Stimulated activated CD8-positive, alpha-beta memory T cell treated with anti-CD3 and anti-CD28 coated beads, Interleukin-7, amount 100 ng/mL, for 48 hours (primary cell): Measurements from ENCODE around the gene RASL12.
"Not testable (repeated sequence)": the region's sequence is repeated elsewhere in the genome, so short reads cannot be mapped to it uniquely, and the experiment has no call there.

ENCODE experiments used
- DNase-seq, 2 donors: peaks; one replicate each; pipeline ENCODE4 v3.0.0-alpha.2; 2020; ENCODE audit warnings: low read depth in 1 of 2; ENCODE audit errors: extremely low read depth in 1 of 2

RASL12 gene

GRCh38 chr15:65076486-65077290 lies 8.9 kb upstream of the RASL12 start, which contains the start of gene KBTBD13:
Gene KBTBD13 (plus strand): TSS chr15:65076746. CDS start chr15:65076816, 70 bp downstream.
- DNase-seq = no peak

DNA sequence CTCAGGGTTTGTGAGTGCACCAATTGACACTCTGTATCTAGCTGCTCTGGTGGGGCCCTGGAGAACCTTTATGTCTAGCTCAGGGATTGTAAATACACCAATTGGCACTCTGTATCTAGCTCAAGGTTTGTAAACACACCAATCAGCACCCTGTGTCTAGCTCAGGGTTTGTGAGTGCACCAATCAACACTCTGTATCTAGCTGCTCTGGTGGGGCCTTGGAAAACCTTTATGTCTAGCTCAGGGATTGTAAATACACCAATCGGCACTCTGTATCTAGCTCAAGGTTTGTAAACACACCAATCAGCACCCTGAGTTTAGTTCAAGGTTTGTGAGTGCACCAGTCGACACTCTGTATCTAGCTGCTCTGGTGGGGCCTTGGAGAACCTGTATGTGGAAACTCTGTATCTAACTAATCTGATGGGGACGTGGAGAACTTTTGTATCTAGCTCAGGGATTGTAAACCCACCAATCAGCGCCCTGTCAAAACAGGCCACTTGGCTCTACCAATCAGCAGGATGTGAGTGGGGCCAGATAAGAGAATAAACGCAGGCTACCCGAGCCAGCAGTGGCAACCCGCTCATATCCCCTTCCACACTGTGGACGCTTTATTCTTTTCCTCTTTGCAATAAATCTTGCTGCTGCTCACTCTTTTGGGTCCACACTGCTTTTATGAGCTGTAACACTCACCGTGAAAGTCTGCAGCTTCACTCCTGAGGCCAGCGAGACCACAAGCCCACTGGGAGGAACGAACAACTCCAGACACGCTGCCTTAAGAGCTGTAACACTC lies 8.0 kb upstream of the RASL12 start:
- not testable (repeated sequence) for DNase-seq

DNA sequence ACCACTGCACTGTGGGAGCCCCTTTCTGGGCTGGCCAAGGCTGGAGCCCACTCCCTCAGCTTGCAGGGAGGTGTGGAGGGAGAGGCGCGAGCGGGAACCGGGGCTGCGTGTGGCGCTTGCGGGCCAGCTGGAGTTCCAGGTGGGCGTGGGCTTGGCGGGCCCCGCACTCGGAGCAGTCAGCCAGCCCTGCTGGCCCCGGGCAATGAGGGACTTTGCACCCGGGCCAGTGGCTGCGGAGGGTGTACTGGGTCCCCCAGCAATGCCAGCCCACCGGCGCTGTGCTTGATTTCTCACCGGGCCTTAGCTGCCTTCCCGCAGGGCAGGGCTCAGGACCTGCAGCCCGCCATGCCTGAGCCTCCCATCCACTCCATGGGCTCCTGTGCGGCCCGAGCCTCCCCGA lies 7.2 kb upstream of the RASL12 start:
- not testable (repeated sequence) for DNase-seq

DNA sequence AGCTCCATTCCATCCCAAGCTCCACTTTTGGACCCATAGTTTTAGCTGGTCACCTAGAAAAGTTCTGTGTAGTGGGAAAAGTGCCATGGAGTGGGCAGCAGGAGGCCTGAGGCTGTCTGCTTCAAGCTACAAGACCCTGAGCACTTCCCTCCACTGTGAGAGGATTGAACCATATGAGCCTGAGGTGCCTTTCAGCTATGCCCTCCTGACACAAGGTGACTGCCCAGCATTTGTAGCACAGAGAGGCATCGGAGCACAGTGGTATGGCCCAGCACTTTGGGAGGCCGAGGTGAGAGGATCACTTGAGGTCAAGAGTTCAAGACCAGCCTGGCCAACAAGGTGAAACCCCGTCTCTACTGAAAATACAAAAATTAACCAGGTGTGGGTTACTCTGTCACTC lies 4.8 kb upstream of the RASL12 start:
- no peak for DNase-seq

DNA sequence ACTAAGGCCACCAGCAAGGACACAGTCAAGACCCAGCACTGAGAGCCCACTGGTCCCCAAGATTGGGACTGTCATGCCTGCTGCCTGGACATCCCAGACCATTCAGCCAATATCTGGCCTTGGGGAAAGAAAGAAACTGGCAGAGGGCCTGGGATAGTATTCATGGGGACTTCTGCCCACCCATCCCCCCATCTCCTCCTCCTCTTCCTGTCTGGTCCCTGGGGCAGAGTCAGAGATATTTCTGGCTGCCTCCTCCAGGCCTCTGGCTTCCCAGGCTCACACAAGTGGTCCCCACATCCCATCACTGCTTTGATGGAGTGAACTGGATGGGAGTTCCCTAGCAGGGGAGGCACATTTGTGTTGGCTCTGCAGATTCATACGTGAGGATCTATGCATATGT lies 4.2 kb upstream of the RASL12 start:
- no peak for DNase-seq

DNA sequence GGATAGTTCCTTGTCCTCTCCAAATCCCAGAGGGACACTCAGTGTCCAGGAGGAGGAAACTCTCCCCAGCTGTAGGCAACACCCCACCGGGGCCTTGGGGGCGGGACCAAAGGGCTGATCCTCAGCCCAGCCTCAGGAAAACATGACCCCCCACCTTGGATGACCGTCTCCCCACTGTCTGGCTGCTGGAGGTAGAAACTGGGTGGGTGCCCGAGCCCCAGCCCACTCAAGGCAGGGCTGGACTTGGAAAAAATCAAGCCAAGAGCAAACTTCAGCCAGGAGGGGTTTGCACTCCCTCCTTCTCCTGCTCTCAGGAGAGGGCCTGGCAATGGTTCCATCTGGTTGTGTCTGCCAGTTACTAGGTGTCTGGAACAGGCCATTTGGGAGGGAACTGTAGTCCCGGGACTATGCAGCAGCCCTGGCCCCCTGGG lies 3.6 kb upstream of the RASL12 start:
- DNase-seq = no peak

- no peak for DNase-seq
These were observed 2.2 kb upstream of the RASL12 start for GRCh38 chr15:65069779-65070546.

DNA sequence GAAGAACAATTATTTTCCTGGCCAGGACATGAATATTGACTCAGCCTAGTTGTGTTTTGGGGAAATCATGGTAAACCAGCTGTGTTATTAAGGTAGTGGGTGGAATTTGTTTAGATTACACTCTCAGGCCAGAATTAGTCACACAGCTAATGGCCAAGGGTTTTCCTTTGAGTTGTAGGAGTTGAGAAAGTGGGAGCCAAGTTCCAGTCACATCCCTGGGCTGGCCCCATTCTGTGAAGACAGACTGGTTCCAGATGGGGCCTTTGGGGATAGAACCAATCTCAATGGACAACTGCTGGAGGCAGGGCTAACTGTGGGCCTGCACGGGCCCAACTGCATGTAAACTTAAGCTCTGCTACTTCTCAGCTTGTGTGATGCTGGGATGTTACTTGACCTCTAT lies 1.4 kb upstream of the RASL12 start:
- no peak for DNase-seq

DNA sequence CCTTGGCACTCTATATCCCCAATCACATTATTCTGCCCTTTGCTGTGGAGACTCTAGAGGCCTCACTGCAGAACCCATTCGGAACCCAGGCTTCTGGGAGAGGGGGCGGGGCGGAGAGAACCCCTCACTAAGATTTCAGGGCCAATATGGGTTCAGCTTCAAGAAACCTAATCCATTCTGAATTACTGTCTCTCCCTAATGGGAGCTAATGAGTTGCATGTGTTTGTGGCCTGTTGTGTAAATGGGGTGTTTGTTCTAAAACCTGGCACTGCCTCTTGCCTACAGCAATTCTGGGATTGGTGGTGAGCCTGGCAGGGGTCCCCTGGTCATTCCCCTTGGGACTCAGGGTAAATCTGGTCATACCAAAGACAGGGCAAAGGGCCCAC lies 605 bp upstream of the RASL12 start:
- DNase-seq = no peak

DNA sequence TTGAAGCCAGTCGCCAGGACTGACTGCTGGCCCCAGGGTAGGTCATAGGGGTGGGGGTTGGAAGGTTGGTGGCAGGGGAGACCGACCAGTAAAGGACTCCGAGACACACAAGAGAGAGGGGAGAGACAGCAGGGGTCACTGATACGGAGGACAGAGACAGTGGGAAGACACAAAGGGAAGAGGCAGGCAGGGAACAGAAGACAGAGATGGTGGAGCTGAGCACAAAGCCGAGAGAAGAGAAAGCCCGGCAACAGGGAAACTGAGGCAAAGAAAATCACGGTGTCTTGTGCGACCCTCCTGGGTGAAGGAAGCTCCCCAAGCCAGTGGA lies 510 bp downstream of the RASL12 start:
- no peak for DNase-seq

GRCh38 chr15:65066635-65067316 lies 1.0 kb downstream of the RASL12 start:
- no peak for DNase-seq

GRCh38 chr15:65066001-65066634 lies 1.7 kb downstream of the RASL12 start:
- DNase-seq = no peak

DNA sequence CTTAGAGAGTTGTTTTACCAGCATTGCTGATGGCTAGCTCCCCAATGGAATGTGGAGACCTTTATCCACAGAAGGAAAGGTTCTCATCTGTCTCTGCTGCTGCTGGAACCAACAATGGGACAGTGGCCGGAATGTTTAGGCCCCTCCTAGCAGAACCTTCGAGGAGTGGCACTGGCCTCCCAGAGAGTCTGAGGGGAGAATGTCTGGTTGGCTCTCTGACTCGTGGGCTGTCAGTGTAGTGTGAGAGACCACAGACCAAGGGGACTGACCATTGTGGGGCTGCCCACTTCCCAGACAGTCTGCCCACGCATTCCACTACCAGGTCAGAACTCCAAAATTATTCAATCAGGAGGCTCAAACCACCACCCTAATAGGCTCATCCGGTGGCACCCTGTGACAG lies 5.1 kb downstream of the RASL12 start:
- DNase-seq = no peak

DNA sequence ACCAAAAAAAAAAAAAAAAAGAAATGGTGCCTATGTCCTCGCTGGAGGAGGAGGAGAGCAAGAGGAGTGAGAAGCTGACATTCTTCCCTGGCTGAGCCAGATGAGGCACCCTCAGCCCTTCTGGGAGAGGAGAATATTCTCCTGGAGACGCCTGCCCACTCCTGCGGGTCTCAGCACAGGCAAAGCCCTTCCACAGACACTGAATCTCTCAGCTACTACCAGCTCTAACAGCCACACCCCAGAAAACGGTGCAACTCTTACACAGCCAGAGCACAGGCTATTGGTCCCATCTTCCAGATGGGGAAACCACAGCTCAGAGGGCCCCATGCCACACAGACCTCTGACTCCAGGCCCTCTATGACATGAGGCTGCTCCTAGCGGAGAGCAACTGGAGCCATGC lies 5.7 kb downstream of the RASL12 start:
- DNase-seq = no peak

DNA sequence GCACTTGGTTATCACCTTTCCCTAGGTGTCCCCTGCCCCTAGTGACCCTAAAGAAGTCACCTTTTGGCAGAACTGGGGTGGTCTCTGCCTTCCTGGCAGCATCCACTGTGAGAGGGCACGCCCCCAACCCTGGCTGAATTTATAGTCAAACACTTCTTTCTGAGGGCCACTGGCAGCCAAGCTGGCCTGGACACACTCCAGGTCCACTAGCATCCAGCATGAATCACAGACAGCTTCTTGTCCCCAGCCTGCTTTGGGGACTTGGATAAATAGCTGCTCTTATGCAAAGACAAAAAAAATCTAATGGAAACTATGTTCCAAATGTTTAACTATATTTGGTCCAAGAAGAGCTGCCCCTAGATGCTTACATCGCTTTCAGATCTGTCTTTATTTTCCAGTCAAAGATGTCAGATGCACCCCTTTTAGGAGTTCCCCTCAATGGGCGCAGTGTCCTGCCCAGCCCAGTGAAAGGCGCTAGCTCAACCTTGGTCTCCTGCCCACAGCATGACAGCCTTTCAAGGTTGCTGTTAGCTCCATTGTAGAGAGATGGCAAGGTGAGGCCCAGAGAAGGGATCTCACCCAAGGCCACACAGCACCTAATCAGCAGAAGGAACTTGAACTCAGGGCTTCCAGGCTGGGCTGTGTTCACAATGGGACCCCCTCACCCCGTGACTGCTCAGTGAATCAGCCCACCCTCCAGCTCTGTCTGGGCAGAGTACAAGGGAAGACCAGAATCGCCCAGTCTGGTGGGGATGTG lies 7.0 kb downstream of the RASL12 start:
- no peak for DNase-seq

GRCh38 chr15:65059931-65060596 lies 7.7 kb downstream of the RASL12 start:
- DNase-seq = no peak

GRCh38 chr15:65059369-65059750 lies 8.4 kb downstream of the RASL12 start:
- DNase-seq = no peak

GRCh38 chr15:65058394-65059368 lies 9.1 kb downstream of the RASL12 start:
- no peak for DNase-seq
